ENCODE results near the gene CA10. TPM values are rescaled to one million over a fixed set of nuclear protein-coding genes. Genes with fewer than 3 reads are reported as not detected.

CA10 gene
- polyA plus RNA-seq, 1 donor from 2014 or later = 6.2 TPM

- Histone ChIP-seq H3K9me3 (ENCODE audit: low read length) (no peaks in the 10 kb centered on the region), H3K4me2 (ENCODE audit: low read length) (no peak overlapping the region), H3F3A (ENCODE audit: insufficient read depth, low read length, poor library complexity, severe bottlenecking) (no peaks in the 10 kb centered on the region), H3K9ac (ENCODE audit: low read length) (no peak overlapping the region), H4K20me1 (ENCODE audit: insufficient read depth) (no peaks in the 10 kb centered on the region), H3K36me3 (ENCODE audit: insufficient read depth, low read length) (no peaks in the 10 kb centered on the region), H3K9me2 (ENCODE audit: insufficient read depth, low read length) (no peaks in the 10 kb centered on the region), H3K27me3 (ENCODE audit: insufficient read depth, low read depth, low read length) (no peaks in the 10 kb centered on the region), H3K79me2 (replicated peaks; ENCODE audit: insufficient read depth, low read length) (no peaks in the 10 kb centered on the region), H3K27ac (ENCODE audit: low read length) (no peak overlapping the region), H2AFZ (ENCODE audit: low read depth, low read length) (no peak overlapping the region), H3K4me3 (ENCODE audit: low read length) (no peak overlapping the region)
- no peak for TF ChIP-seq TAF1 (IDR thresholded peaks at IDR 0.05; ENCODE audit: low read depth)
- no peak for TF ChIP-seq POLR2AphosphoS5 (IDR thresholded peaks at IDR 0.05)
- no peak for TF ChIP-seq SMC3 (conservative IDR thresholded peaks at IDR 0.05; ENCODE audit: poor library complexity)
- no peak for TF ChIP-seq RAD21 (conservative IDR thresholded peaks at IDR 0.05)
- TF ChIP-seq, protein P1, sequence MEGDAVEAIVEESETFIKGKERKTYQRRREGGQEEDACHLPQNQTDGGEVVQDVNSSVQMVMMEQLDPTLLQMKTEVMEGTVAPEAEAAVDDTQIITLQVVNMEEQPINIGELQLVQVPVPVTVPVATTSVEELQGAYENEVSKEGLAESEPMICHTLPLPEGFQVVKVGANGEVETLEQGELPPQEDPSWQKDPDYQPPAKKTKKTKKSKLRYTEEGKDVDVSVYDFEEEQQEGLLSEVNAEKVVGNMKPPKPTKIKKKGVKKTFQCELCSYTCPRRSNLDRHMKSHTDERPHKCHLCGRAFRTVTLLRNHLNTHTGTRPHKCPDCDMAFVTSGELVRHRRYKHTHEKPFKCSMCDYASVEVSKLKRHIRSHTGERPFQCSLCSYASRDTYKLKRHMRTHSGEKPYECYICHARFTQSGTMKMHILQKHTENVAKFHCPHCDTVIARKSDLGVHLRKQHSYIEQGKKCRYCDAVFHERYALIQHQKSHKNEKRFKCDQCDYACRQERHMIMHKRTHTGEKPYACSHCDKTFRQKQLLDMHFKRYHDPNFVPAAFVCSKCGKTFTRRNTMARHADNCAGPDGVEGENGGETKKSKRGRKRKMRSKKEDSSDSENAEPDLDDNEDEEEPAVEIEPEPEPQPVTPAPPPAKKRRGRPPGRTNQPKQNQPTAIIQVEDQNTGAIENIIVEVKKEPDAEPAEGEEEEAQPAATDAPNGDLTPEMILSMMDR (IDR thresholded peaks at IDR 0.05; ENCODE audit: poor library complexity, severe bottlenecking) = no peak
- TF ChIP-seq EZH2 (IDR thresholded peaks at IDR 0.05; ENCODE audit: borderline replicate concordance, insufficient read depth, low read length, poor library complexity, severe bottlenecking) = no peak
- TF ChIP-seq REST (IDR thresholded peaks at IDR 0.05; ENCODE audit: borderline replicate concordance) = no peak
- no peak for TF ChIP-seq EP300 (conservative IDR thresholded peaks at IDR 0.05; ENCODE audit: poor library complexity, severe bottlenecking)
- no peak for TF ChIP-seq MXI1 (conservative IDR thresholded peaks at IDR 0.05; ENCODE audit: poor library complexity, severe bottlenecking)
Observed at GRCh38 chr17:52084176-52084575, 74.3 kb downstream of the CA10 start.

GRCh38 chr17:52079496-52079895 lies 79.0 kb downstream of the CA10 start:
- H3K9me2 ChIP-seq (ENCODE audit: insufficient read depth, low read length) = no peaks in the 10 kb centered on the region
- H3K27me3 ChIP-seq (ENCODE audit: insufficient read depth, low read depth, low read length) = no peaks in the 10 kb centered on the region
- TF ChIP-seq REST (IDR thresholded peaks at IDR 0.05; ENCODE audit: borderline replicate concordance) = no peak
- TF ChIP-seq RAD21 (conservative IDR thresholded peaks at IDR 0.05) = no peak
- TF ChIP-seq POLR2AphosphoS5 (IDR thresholded peaks at IDR 0.05) = no peak
- no peak for TF ChIP-seq EP300 (conservative IDR thresholded peaks at IDR 0.05; ENCODE audit: poor library complexity, severe bottlenecking)
- TF ChIP-seq, protein P1 (IDR thresholded peaks at IDR 0.05; ENCODE audit: poor library complexity, severe bottlenecking) = no peak
- TF ChIP-seq TAF1 (IDR thresholded peaks at IDR 0.05; ENCODE audit: low read depth) = no peak
- TF ChIP-seq MXI1 (conservative IDR thresholded peaks at IDR 0.05; ENCODE audit: poor library complexity, severe bottlenecking) = no peak
- no peak for TF ChIP-seq SMC3 (conservative IDR thresholded peaks at IDR 0.05; ENCODE audit: poor library complexity)
- no peak for TF ChIP-seq EZH2 (IDR thresholded peaks at IDR 0.05; ENCODE audit: borderline replicate concordance, insufficient read depth, low read length, poor library complexity, severe bottlenecking)

More at GRCh38 chr17:52079496-52079895, 79.0 kb downstream of the CA10 start:
- Histone ChIP-seq H3K9me3 (ENCODE audit: low read length) (no peaks in the 10 kb centered on the region), H3K4me2 (ENCODE audit: low read length) (no peak overlapping the region), H3K79me2 (replicated peaks; ENCODE audit: insufficient read depth, low read length) (no peaks in the 10 kb centered on the region), H3K27ac (ENCODE audit: low read length) (no peak overlapping the region), H3F3A (ENCODE audit: insufficient read depth, low read length, poor library complexity, severe bottlenecking) (no peaks in the 10 kb centered on the region), H3K9ac (ENCODE audit: low read length) (no peak overlapping the region), H4K20me1 (ENCODE audit: insufficient read depth) (no peaks in the 10 kb centered on the region), H2AFZ (ENCODE audit: low read depth, low read length) (no peak overlapping the region), H3K4me3 (ENCODE audit: low read length) (no peak overlapping the region), H3K36me3 (ENCODE audit: insufficient read depth, low read length) (no peaks in the 10 kb centered on the region)
